Neuronal stem cell (in vitro differentiated cells): ENCODE results near the gene WDFY1.

Experiments used
- DNase-seq: peaks from one replicate; pipeline ENCODE4 v3.0.0-alpha.2; 2013; ENCODE audit warnings: low spot score
- H2AFZ ChIP-seq: one replicate; pipeline ENCODE4 v1.6.1; 2013; ENCODE audit warnings: mild to moderate bottlenecking, low read length, inconsistent platforms
- H2AK5ac ChIP-seq: 2 replicates; pipeline ENCODE4 v1.6.1; 2013; ENCODE audit warnings: low read depth, mild to moderate bottlenecking, inconsistent platforms, low read length, moderate library complexity, mixed read lengths
- H2BK120ac ChIP-seq: 2 replicates; pipeline ENCODE4 v1.6.1; 2013; ENCODE audit warnings: low read depth, mild to moderate bottlenecking, inconsistent platforms, low read length, moderate library complexity, mixed read lengths
- H2BK12ac ChIP-seq: one replicate; pipeline ENCODE4 v1.6.1; 2013; ENCODE audit warnings: low read length, inconsistent platforms
- H2BK15ac ChIP-seq: 2 replicates; pipeline ENCODE4 v1.6.1; 2013; ENCODE audit warnings: mild to moderate bottlenecking, low read length, inconsistent platforms, mixed read lengths
- H2BK5ac ChIP-seq: one replicate; pipeline ENCODE4 v1.6.1; 2013; ENCODE audit warnings: inconsistent platforms, mild to moderate bottlenecking, low read length, moderate library complexity
- H3K14ac ChIP-seq: one replicate; pipeline ENCODE4 v1.6.1; 2013; ENCODE audit warnings: low read length, inconsistent platforms
- H3K18ac ChIP-seq: 2 replicates; pipeline ENCODE4 v1.6.1; 2013; ENCODE audit warnings: low read length, inconsistent platforms
- H3K23ac ChIP-seq: 2 replicates; pipeline ENCODE4 v1.6.1; 2013; ENCODE audit warnings: low read depth, mild to moderate bottlenecking, mixed read lengths, low read length, inconsistent platforms; ENCODE audit not compliant: poor library complexity
- H3K27ac ChIP-seq: replicated peaks from 3 replicates; pipeline ENCODE4 v1.5.1; 2013; ENCODE audit warnings: low read length, inconsistent platforms
- H3K27me3 ChIP-seq, 3 experiments: 2 replicates each; pipeline ENCODE4 v1.6.1; 2013; ENCODE audit warnings: low read length in 3 of 3, mild to moderate bottlenecking in 2 of 3, inconsistent platforms in 1 of 3, low read depth in 1 of 3, mixed read lengths in 1 of 3, moderate library complexity in 1 of 3; ENCODE audit not compliant: control insufficient read depth in 3 of 3, insufficient read depth in 3 of 3
- H3K36me3 ChIP-seq, 2 donors: replicated peaks in 1 of 2; 2 replicates each; pipeline ENCODE4 v1.6.1; 2013; ENCODE audit warnings: low read length in 2 of 2; ENCODE audit not compliant: control insufficient read depth in 2 of 2, insufficient read depth in 2 of 2
- H3K4ac ChIP-seq: 2 replicates; pipeline ENCODE4 v1.6.1; 2013; ENCODE audit warnings: inconsistent platforms, mild to moderate bottlenecking, low read length, moderate library complexity
- H3K4me1 ChIP-seq, 2 donors: 1 replicate in 1 of 2; 2 replicates in 1 of 2; pipeline ENCODE4 v1.6.1; 2013; ENCODE audit warnings: low read length in 2 of 2, low read depth in 1 of 2; ENCODE audit not compliant: control insufficient read depth in 2 of 2, insufficient read depth in 1 of 2
- H3K4me2 ChIP-seq: one replicate; pipeline ENCODE4 v1.6.1; 2013; ENCODE audit warnings: mild to moderate bottlenecking, low read length, inconsistent platforms; ENCODE audit not compliant: insufficient read depth, poor library complexity, severe bottlenecking
- H3K4me3 ChIP-seq, 2 donors: 2 replicates each; pipeline ENCODE4 v1.5.1; 2013; ENCODE audit warnings: low read length in 2 of 2, mild to moderate bottlenecking in 2 of 2, inconsistent platforms in 1 of 2, moderate library complexity in 1 of 2
- H3K79me1 ChIP-seq: one replicate; pipeline ENCODE4 v1.6.1; 2013; ENCODE audit warnings: low read depth, mild to moderate bottlenecking, inconsistent platforms, low read length, moderate library complexity
- H3K9ac ChIP-seq: one replicate; pipeline ENCODE4 v1.6.1; 2013; ENCODE audit warnings: mild to moderate bottlenecking, low read depth, low read length, inconsistent platforms; ENCODE audit not compliant: poor library complexity
- H3K9me3 ChIP-seq, 2 donors: replicated peaks in 1 of 2; 2 replicates each; pipeline versions ENCODE3 to v1.6.1; 2013; ENCODE audit warnings: low read length in 2 of 2, mild to moderate bottlenecking in 2 of 2, inconsistent platforms in 1 of 2, low read depth in 1 of 2, mixed read lengths in 1 of 2, moderate library complexity in 1 of 2; ENCODE audit not compliant: control insufficient read depth in 2 of 2, insufficient read depth in 1 of 2
- H4K8ac ChIP-seq: one replicate; pipeline ENCODE4 v1.6.1; 2013; ENCODE audit warnings: low read depth, mild to moderate bottlenecking, inconsistent platforms, low read length, moderate library complexity
- H4K91ac ChIP-seq: one replicate; pipeline ENCODE4 v1.6.1; 2013; ENCODE audit warnings: low read length, low read depth, mild to moderate bottlenecking, inconsistent platforms; ENCODE audit not compliant: poor library complexity
- WGBS, 2 donors: extraction: QIAGEN DNeasy Blood & Tissue Kit; methylation state at CpG; one replicate each; pipeline ENCODE4 v1.1.7; 2013; ENCODE audit warnings: missing lambda C conversion rate in 2 of 2, mixed read lengths in 1 of 2; ENCODE audit not compliant: insufficient read length in 2 of 2, insufficient replicate concordance in 1 of 2; ENCODE audit errors: extremely low coverage in 2 of 2; 5-methylcytosine and 5-hydroxymethylcytosine counted together

Gene WDFY1

DNA sequence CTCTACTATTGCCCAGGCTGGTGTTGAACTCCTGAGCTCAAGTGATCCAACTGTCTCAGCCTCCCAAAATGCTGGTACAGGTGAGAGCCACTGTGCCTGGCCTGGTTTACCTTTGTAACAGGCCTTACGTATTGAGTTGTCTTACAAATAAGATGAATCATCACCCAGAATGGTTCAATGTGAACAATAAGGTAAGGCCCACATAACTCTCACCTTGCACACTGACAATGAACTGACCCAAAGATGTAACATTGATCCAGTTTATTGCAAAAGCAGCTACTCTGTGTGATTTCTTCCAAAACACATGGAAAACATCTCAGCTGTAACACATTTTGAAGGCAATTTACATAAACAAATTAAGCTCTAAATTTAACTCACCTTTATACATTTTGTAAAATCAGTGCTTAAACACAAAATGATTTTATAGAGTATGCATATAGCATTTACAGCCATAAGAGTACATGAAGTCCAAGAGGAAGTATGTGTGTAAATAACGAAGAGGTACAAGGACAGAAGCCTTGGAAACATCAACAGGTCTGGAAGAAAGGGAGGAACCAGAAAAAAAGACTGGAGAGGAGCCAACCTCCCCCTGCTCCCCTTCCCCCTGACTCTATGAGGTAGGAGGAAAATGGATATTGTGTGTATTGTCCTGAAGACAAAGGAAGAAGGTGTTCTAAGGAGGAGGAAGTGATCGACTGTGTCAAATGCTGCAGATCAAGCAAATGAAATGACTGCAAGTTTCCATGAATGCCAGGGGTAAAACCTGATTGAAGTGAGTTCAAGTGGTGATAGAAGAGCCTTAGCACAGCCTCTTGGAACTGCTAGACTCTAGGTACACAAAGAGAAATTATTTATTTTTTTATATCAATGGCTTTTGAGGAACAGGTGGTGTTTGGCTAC, 5.6 kb upstream of the WDFY1 start:
- DNase-seq, result no peak
- peaks cover 9 to 17% of the 10 kb centered on the region in 2 donors for H3K4me1 ChIP-seq
- H3K9me3 ChIP-seq, result no peaks in the 10 kb centered on the region
- no peak overlapping the region for H2BK120ac ChIP-seq
- H3K79me1 ChIP-seq, result no peaks in the 10 kb centered on the region
- H3K4ac ChIP-seq, result no peak overlapping the region
- peak overlapping the region; percentile 58 for H2AFZ ChIP-seq
- H2AK5ac ChIP-seq, result no peak overlapping the region
- H2BK5ac ChIP-seq, result no peak overlapping the region
- no peak overlapping the region for H2BK15ac ChIP-seq
- no peak overlapping the region for H3K4me3 ChIP-seq
- H4K91ac ChIP-seq, result no peak overlapping the region
- H3K27ac ChIP-seq, result peak overlapping the region; percentile 2
- no CpG with 5 or more reads among the region's 3 CpGs for WGBS, 2 donors
- H3K14ac ChIP-seq, result no peak overlapping the region
- H3K27me3 ChIP-seq, result no peaks in the 10 kb centered on the region
- no peak overlapping the region for H4K8ac ChIP-seq
- H3K9ac ChIP-seq, result no peak overlapping the region
- no peaks in the 10 kb centered on the region for H3K36me3 ChIP-seq
- H3K4me2 ChIP-seq, result no peak overlapping the region
- no peak overlapping the region for H3K18ac ChIP-seq
- no peak overlapping the region for H3K23ac ChIP-seq
- H2BK12ac ChIP-seq, result no peak overlapping the region

DNA sequence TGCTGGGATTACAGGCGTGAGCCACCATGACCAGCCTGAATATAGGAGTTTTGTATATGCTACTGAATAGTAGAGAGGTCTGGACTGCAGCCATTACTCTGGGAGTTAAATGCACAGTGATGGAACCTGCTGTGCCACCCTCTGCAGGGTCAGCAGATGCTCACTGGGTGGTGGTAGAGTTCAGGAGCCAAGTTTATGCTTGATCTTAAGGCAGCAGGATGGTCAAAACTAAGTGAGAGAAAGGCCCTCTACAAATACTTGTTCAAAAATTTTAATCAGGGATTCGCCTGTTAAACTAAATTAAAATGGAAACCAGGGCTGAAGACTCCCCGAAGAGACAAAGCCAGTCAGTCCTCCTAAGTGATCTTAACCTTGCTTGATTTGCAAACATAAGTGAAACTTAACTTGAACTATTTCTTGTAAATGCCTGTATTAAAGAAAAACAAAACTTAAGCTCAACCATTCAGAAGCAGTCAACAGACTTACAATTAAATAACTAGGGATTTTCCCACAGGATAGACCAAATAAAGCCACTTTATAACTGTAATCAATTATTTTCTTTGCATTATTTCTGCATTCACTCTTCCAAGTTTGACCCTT, 4.2 kb upstream of the WDFY1 start:
- Histone ChIP-seq H3K14ac (no peak overlapping the region), H2AFZ (no peak overlapping the region), H2BK12ac (peak overlapping the region; percentile 53), H2BK5ac (no peak overlapping the region), H2BK120ac (no peak overlapping the region), H3K9ac (no peak overlapping the region), H3K27me3 (no peaks in the 10 kb centered on the region), H3K79me1 (peaks cover 7% of the 10 kb centered on the region), H3K36me3 (no peaks in the 10 kb centered on the region), H4K8ac (no peak overlapping the region), H3K27ac (no peak overlapping the region), H3K18ac (no peak overlapping the region), H4K91ac (no peak overlapping the region), H3K23ac (no peak overlapping the region), H3K9me3 (no peaks in the 10 kb centered on the region), H3K4me3 (no peak overlapping the region), H2AK5ac (no peak overlapping the region), H3K4me1 (peaks cover 9 to 16% of the 10 kb centered on the region in 2 donors), H3K4ac (no peak overlapping the region), H3K4me2 (no peak overlapping the region), H2BK15ac (no peak overlapping the region)
- no CpG with 5 or more reads among the region's 3 CpGs for WGBS, 2 donors
- no peak for DNase-seq

DNA sequence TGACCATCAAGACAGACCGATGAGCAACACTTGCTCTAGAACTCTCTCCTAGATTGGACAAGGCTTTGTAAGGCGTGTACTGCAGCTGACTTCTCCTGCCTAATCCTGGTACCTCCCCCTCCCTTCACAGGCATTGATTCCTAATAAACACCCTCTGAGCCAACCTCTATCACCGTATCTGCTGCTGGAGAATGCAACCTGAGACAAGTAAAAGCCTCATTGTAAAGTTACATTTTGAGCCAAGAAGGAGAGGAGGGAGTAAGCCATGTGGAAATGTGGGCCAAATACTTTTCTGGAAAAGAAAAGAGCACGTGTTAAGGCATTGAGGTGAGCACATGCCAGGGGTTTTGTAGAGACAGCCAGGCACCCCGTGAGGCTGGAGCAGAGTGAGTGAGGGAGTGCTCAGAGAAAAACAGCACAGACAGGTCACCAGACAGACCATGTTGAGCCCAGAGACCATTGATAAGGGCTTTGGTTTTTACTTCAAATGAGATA, 2.6 kb upstream of the WDFY1 start:
- H3K79me1 ChIP-seq, result peaks cover 7% of the 10 kb centered on the region
- no peaks in the 10 kb centered on the region for H3K27me3 ChIP-seq
- H2AK5ac ChIP-seq, result no peak overlapping the region
- H2BK5ac ChIP-seq, result no peak overlapping the region
- H3K27ac ChIP-seq, result peak overlapping the region; percentile 55
- no peak overlapping the region for H3K23ac ChIP-seq
- H3K18ac ChIP-seq, result no peak overlapping the region
- no peak overlapping the region for H3K14ac ChIP-seq
- no peak overlapping the region for H3K4ac ChIP-seq
- DNase-seq, result peak; percentile 31
- peaks cover 16 to 17% of the 10 kb centered on the region in 2 donors for H3K4me1 ChIP-seq
- no peak overlapping the region for H4K91ac ChIP-seq
- no peaks in the 10 kb centered on the region for H3K36me3 ChIP-seq
- no peak overlapping the region for H2BK12ac ChIP-seq
- H2AFZ ChIP-seq, result peak overlapping the region; percentile 60
- H2BK15ac ChIP-seq, result no peak overlapping the region
- H3K4me3 ChIP-seq, result no peak overlapping the region
- no peak overlapping the region for H2BK120ac ChIP-seq
- H3K9ac ChIP-seq, result no peak overlapping the region
- no peaks in the 10 kb centered on the region for H3K9me3 ChIP-seq
- H3K4me2 ChIP-seq, result no peak overlapping the region
- H4K8ac ChIP-seq, result no peak overlapping the region
- WGBS, 2 donors, result no CpG with 5 or more reads among the region's 5 CpGs

DNA sequence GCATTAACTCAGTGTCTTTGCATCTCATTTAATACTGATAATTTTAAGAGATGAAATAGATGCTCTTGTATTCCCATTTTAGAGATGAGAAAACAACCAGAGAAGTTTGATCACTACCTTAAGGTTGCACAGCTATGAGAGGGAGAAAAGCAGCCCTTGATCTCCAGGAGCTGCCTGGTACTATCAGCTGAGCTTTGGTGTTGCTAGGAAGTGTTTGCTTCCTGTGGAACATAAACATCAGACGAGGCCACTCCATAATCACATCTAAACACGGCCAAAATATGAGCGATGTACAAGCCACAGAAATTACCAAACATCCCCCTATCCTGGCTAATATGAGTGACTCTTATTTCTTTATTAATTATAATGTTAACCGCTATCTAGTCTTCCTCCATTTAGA, 620 bp upstream of the WDFY1 start:
- H2BK12ac ChIP-seq, result no peak overlapping the region
- no peak overlapping the region for H3K4me3 ChIP-seq
- no peak for DNase-seq
- H2BK15ac ChIP-seq, result no peak overlapping the region
- no peak overlapping the region for H2AK5ac ChIP-seq
- H3K4me1 ChIP-seq, result peaks cover 9% of the 10 kb centered on the region in 2 donors
- peaks cover 7% of the 10 kb centered on the region for H3K79me1 ChIP-seq
- no peak overlapping the region for H3K14ac ChIP-seq
- no peaks in the 10 kb centered on the region for H3K9me3 ChIP-seq
- no peak overlapping the region for H3K23ac ChIP-seq
- H3K9ac ChIP-seq, result no peak overlapping the region
- H3K27me3 ChIP-seq, result no peaks in the 10 kb centered on the region
- H2BK120ac ChIP-seq, result no peak overlapping the region
- no peak overlapping the region for H2BK5ac ChIP-seq
- no peak overlapping the region for H3K27ac ChIP-seq
- no peak overlapping the region for H3K4me2 ChIP-seq
- H2AFZ ChIP-seq, result peak overlapping the region; percentile 98
- WGBS, 2 donors, result no CpG with 5 or more reads among the region's 4 CpGs
- H3K36me3 ChIP-seq, result peaks cover 0 to 6% of the 10 kb centered on the region in 2 donors
- no peak overlapping the region for H4K91ac ChIP-seq
- no peak overlapping the region for H3K18ac ChIP-seq
- no peak overlapping the region for H4K8ac ChIP-seq
- H3K4ac ChIP-seq, result no peak overlapping the region
